GM23248 (cell line): Measurements from ENCODE around the gene UGT3A1.

Source experiments
- EZH2 ChIP-seq: fragments of 200-600 bp; sonication (generic); IDR thresholded peaks from 2 replicates; pipeline ENCODE4 v1.6.1; 2018; ENCODE audit warnings: antibody characterized with exemption, mild to moderate bottlenecking; ENCODE audit not compliant: insufficient read depth, poor library complexity, severe bottlenecking
- EZH2phosphoT487 ChIP-seq: fragments of 200-600 bp; sonication (generic); IDR thresholded peaks from 2 replicates; pipeline ENCODE4 v1.6.1; 2018; ENCODE audit warnings: antibody characterized with exemption, moderate library complexity, mild to moderate bottlenecking, low read depth; ENCODE audit not compliant: insufficient read depth

DNA sequence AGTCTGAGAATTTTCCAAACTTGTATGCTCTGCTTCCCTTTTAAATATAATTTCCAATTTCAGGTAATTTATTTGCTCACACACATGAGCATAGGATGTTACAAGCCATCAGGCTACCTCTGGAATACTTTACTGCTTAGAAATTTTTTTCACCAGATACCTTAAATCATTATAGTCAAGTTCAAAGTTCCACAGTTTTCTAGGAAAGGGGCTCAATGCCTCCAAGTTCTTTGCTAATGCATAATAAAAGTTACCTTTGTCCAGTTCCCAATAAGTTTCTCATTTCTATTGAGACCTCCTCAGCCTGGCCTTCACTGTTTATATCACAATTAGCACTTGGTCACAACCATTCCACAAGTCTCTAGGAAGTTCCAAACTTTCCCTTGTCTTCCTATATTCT, 16.2 kb upstream of the UGT3A1 start:
- TF ChIP-seq EZH2phosphoT487 (no peak), EZH2 (no peak)
